ENCODE data around the gene CTLA4. TPM values are rescaled to one million over a fixed set of nuclear protein-coding genes. Genes with fewer than 3 reads are reported as not detected.

The CTLA4 gene
- polyA plus RNA-seq, 1 donor (not counting 4 experiments of a cell fraction or from before 2014, with no cell fraction given) = not detected

GRCh38 chr2:203853271-203853670 lies 14.3 kb upstream of the CTLA4 start:
- H3K27ac ChIP-seq (ENCODE audit: control insufficient read depth, insufficient read depth, low read length) = no peak overlapping the region
- H2AFZ ChIP-seq (ENCODE audit: control insufficient read depth, low read length) = no peak overlapping the region
- H3K4me2 ChIP-seq (ENCODE audit: control insufficient read depth, extremely low read depth, insufficient read depth, low read depth, low read length) = no peak overlapping the region
- H3K9me1 ChIP-seq (ENCODE audit: control insufficient read depth, extremely low read depth, insufficient read depth, low read length) = no peaks in the 10 kb centered on the region
- H3K4me3 ChIP-seq (ENCODE audit: control insufficient read depth in 2 of 3, extremely low read depth in 1 of 3, insufficient read depth in 2 of 3, low read depth in 1 of 3, low read length in 3 of 3) = no peak overlapping the region
- dilution Hi-C loops (cut with MboI; ENCODE audit: extremely low pct_ligation_motif_present, low sequenced_read_pairs) = no loop called here
- H3K36me3 ChIP-seq (ENCODE audit: control insufficient read depth in 2 of 2, extremely low read depth in 1 of 2, insufficient read depth in 2 of 2, low read length in 2 of 2) = no peaks in the 10 kb centered on the region
- H3K9me3 ChIP-seq (ENCODE audit: control insufficient read depth, low read depth, low read length) = no peaks in the 10 kb centered on the region
- no peaks in the 10 kb centered on the region for H4K20me1 ChIP-seq (ENCODE audit: control insufficient read depth, extremely low read depth, insufficient read depth, low read length)
- FAIRE-seq (no peak), DNase-seq (ENCODE audit: low read depth, low spot score) (no peak)
- H3K9ac ChIP-seq (ENCODE audit: control insufficient read depth, extremely low read depth, insufficient read depth, low read length) = no peak overlapping the region
- no peaks in the 10 kb centered on the region for H3K79me2 ChIP-seq (ENCODE audit: control insufficient read depth, insufficient read depth, low read length)
- H3K4me1 ChIP-seq (ENCODE audit: control insufficient read depth, extremely low read depth, insufficient read depth, low read length) = no peaks in the 10 kb centered on the region
- no peaks in the 10 kb centered on the region for H3K27me3 ChIP-seq (ENCODE audit: control insufficient read depth, extremely low read depth, insufficient read depth, low read length)
- TF ChIP-seq EZH2 (IDR thresholded peaks at IDR 0.05; ENCODE audit: low read length) (no peak), CTCF (optimal IDR thresholded peaks at IDR 0.05 in 1 of 3, IDR thresholded peaks at IDR 0.05 in 1 of 3, conservative IDR thresholded peaks at IDR 0.05 in 1 of 3; ENCODE audit: extremely low read depth in 1 of 3, insufficient read depth in 2 of 3, low read length in 3 of 3) (no peak)

GRCh38 chr2:203853722-203854121 lies 13.8 kb upstream of the CTLA4 start:
- no peak for FAIRE-seq
- dilution Hi-C loops (cut with MboI; ENCODE audit: extremely low pct_ligation_motif_present, low sequenced_read_pairs) = no loop called here
- H3K9ac ChIP-seq (ENCODE audit: control insufficient read depth, extremely low read depth, insufficient read depth, low read length) = no peak overlapping the region
- no peak for DNase-seq (ENCODE audit: low read depth, low spot score)
- no peaks in the 10 kb centered on the region for H4K20me1 ChIP-seq (ENCODE audit: control insufficient read depth, extremely low read depth, insufficient read depth, low read length)
- no peaks in the 10 kb centered on the region for H3K27me3 ChIP-seq (ENCODE audit: control insufficient read depth, extremely low read depth, insufficient read depth, low read length)
- no peaks in the 10 kb centered on the region for H3K9me1 ChIP-seq (ENCODE audit: control insufficient read depth, extremely low read depth, insufficient read depth, low read length)
- H3K36me3 ChIP-seq (ENCODE audit: control insufficient read depth in 2 of 2, extremely low read depth in 1 of 2, insufficient read depth in 2 of 2, low read length in 2 of 2) = no peaks in the 10 kb centered on the region
- no peaks in the 10 kb centered on the region for H3K4me1 ChIP-seq (ENCODE audit: control insufficient read depth, extremely low read depth, insufficient read depth, low read length)
- TF ChIP-seq CTCF (optimal IDR thresholded peaks at IDR 0.05 in 1 of 3, IDR thresholded peaks at IDR 0.05 in 1 of 3, conservative IDR thresholded peaks at IDR 0.05 in 1 of 3; ENCODE audit: extremely low read depth in 1 of 3, insufficient read depth in 2 of 3, low read length in 3 of 3) (no peak), EZH2 (IDR thresholded peaks at IDR 0.05; ENCODE audit: low read length) (no peak)
- H3K4me3 ChIP-seq (ENCODE audit: control insufficient read depth in 2 of 3, extremely low read depth in 1 of 3, insufficient read depth in 2 of 3, low read depth in 1 of 3, low read length in 3 of 3) = no peak overlapping the region
- no peaks in the 10 kb centered on the region for H3K79me2 ChIP-seq (ENCODE audit: control insufficient read depth, insufficient read depth, low read length)
- no peak overlapping the region for H3K4me2 ChIP-seq (ENCODE audit: control insufficient read depth, extremely low read depth, insufficient read depth, low read depth, low read length)
- no peak overlapping the region for H2AFZ ChIP-seq (ENCODE audit: control insufficient read depth, low read length)
- H3K27ac ChIP-seq (ENCODE audit: control insufficient read depth, insufficient read depth, low read length) = no peak overlapping the region
- H3K9me3 ChIP-seq (ENCODE audit: control insufficient read depth, low read depth, low read length) = no peaks in the 10 kb centered on the region

Data from keratinocyte (primary cell).